Measurements from ENCODE around the gene GPX2. TPM values are rescaled to one million over a fixed set of nuclear protein-coding genes. Genes with fewer than 3 reads are reported as not detected.
"Not testable (repeated sequence)": the region's sequence is repeated elsewhere in the genome, so short reads cannot be mapped to it uniquely, and the experiment has no call there.

Gene GPX2
- total and polyA plus RNA-seq, 2 donors: 1.5 to 20.3 TPM

- peak overlapping the region; percentile 81 to 85 for H3K4me3 ChIP-seq (ENCODE audit: low read length in 2 of 2)
- peak overlapping the region; percentile 25 to 89 for H3K27ac ChIP-seq (ENCODE audit: low read depth in 1 of 2, low read length in 1 of 2)
- H3K36me3 ChIP-seq (ENCODE audit: control insufficient read depth in 2 of 2, insufficient read depth in 2 of 2, low read length in 1 of 2): peaks cover 0 to 3% of the 10 kb centered on the region in 2 donors
- H3K9me3 ChIP-seq (ENCODE audit: control insufficient read depth in 2 of 2, insufficient read depth in 1 of 2, low read length in 1 of 2): no peaks in the 10 kb centered on the region
- H3K27me3 ChIP-seq (ENCODE audit: control insufficient read depth in 2 of 2, insufficient read depth in 1 of 2, low read length in 1 of 2): no peaks in the 10 kb centered on the region
- peaks cover 7 to 10% of the 10 kb centered on the region in 2 donors for H3K4me1 ChIP-seq (ENCODE audit: control insufficient read depth in 2 of 2, insufficient read depth in 2 of 2, low read length in 2 of 2)
- 63% methylated on average over 4 of the region's 4 CpGs for WGBS
- no peak for DNase-seq (ENCODE audit: low read depth in 6 of 9, low spot score in 9 of 9)
Observed at GRCh38 chr14:64915029-64915424, 27.5 kb downstream of the GPX2 start.

- peaks cover 0 to under 1% of the 10 kb centered on the region in 2 donors for H3K27me3 ChIP-seq (ENCODE audit: control insufficient read depth in 2 of 2, insufficient read depth in 1 of 2, low read length in 1 of 2)
- under 1% methylated on average over 49 of the region's 49 CpGs for WGBS
- H3K4me1 ChIP-seq (ENCODE audit: control insufficient read depth in 2 of 2, insufficient read depth in 2 of 2, low read length in 2 of 2): peaks cover 7 to 10% of the 10 kb centered on the region in 2 donors
- H3K4me3 ChIP-seq (ENCODE audit: low read length in 2 of 2): peak within 1 kb of the TSS; percentile 81 to 85
- peaks cover 0 to 3% of the 10 kb centered on the region in 2 donors for H3K36me3 ChIP-seq (ENCODE audit: control insufficient read depth in 2 of 2, insufficient read depth in 2 of 2, low read length in 1 of 2)
- peak within 1 kb of the TSS; percentile 89 to 97 for H3K27ac ChIP-seq (ENCODE audit: low read depth in 1 of 2, low read length in 1 of 2)
- H3K9me3 ChIP-seq (ENCODE audit: control insufficient read depth in 2 of 2, insufficient read depth in 1 of 2, low read length in 1 of 2): no peaks in the 10 kb centered on the region
- peak; percentile 95 to 99 (median 98) for DNase-seq (ENCODE audit: low read depth in 6 of 9, low spot score in 9 of 9)
Observed at GRCh38 chr14:64914237-64915028, 28.1 kb downstream of the GPX2 start, which contains the start of gene CHURC1. Gene CHURC1 (plus strand): TSS chr14:64914455. CDS start chr14:64914496, 41 bp downstream.

GRCh38 chr14:64913477-64913876, 29.1 kb downstream of the GPX2 start:
- H3K4me3 ChIP-seq (ENCODE audit: low read length in 2 of 2); H3K27me3 ChIP-seq (ENCODE audit: control insufficient read depth in 2 of 2, insufficient read depth in 1 of 2, low read length in 1 of 2); H3K36me3 ChIP-seq (ENCODE audit: control insufficient read depth in 2 of 2, insufficient read depth in 2 of 2, low read length in 1 of 2); H3K27ac ChIP-seq (ENCODE audit: low read depth in 1 of 2, low read length in 1 of 2); H3K9me3 ChIP-seq (ENCODE audit: control insufficient read depth in 2 of 2, insufficient read depth in 1 of 2, low read length in 1 of 2); DNase-seq (ENCODE audit: low read depth in 6 of 9, low spot score in 9 of 9): not testable (repeated sequence)
- WGBS: 55% methylated on average over 4 of the region's 5 CpGs
- peaks cover 7 to 10% of the 10 kb centered on the region in 2 donors for H3K4me1 ChIP-seq (ENCODE audit: control insufficient read depth in 2 of 2, insufficient read depth in 2 of 2, low read length in 2 of 2)

GRCh38 chr14:64912261-64912660, 30.3 kb downstream of the GPX2 start:
- Histone ChIP-seq H3K27me3 (ENCODE audit: control insufficient read depth in 2 of 2, insufficient read depth in 1 of 2, low read length in 1 of 2) (peaks cover 0 to 2% of the 10 kb centered on the region in 2 donors), H3K4me3 (ENCODE audit: low read length in 2 of 2) (no peak overlapping the region), H3K4me1 (ENCODE audit: control insufficient read depth in 2 of 2, insufficient read depth in 2 of 2, low read length in 2 of 2) (peaks cover 7 to 10% of the 10 kb centered on the region in 2 donors), H3K36me3 (ENCODE audit: control insufficient read depth in 2 of 2, insufficient read depth in 2 of 2, low read length in 1 of 2) (no peaks in the 10 kb centered on the region), H3K9me3 (ENCODE audit: control insufficient read depth in 2 of 2, insufficient read depth in 1 of 2, low read length in 1 of 2) (no peaks in the 10 kb centered on the region), H3K27ac (ENCODE audit: low read depth in 1 of 2, low read length in 1 of 2) (no peak overlapping the region)
- 54% methylated on average over 1 of the region's 1 CpG for WGBS
- no peak for DNase-seq (ENCODE audit: low read depth in 6 of 9, low spot score in 9 of 9)

- Histone ChIP-seq H3K27me3 (ENCODE audit: control insufficient read depth in 2 of 2, insufficient read depth in 1 of 2, low read length in 1 of 2) (peaks cover 0 to 4% of the 10 kb centered on the region in 2 donors), H3K36me3 (ENCODE audit: control insufficient read depth in 2 of 2, insufficient read depth in 2 of 2, low read length in 1 of 2) (no peaks in the 10 kb centered on the region), H3K9me3 (ENCODE audit: control insufficient read depth in 2 of 2, insufficient read depth in 1 of 2, low read length in 1 of 2) (no peaks in the 10 kb centered on the region), H3K4me3 (ENCODE audit: low read length in 2 of 2) (no peak overlapping the region), H3K27ac (ENCODE audit: low read depth in 1 of 2, low read length in 1 of 2) (no peak overlapping the region), H3K4me1 (ENCODE audit: control insufficient read depth in 2 of 2, insufficient read depth in 2 of 2, low read length in 2 of 2) (peaks cover 7 to 10% of the 10 kb centered on the region in 2 donors)
- DNase-seq (ENCODE audit: low read depth in 6 of 9, low spot score in 9 of 9): no peak
- 59% methylated on average over 3 of the region's 3 CpGs for WGBS
Observed at GRCh38 chr14:64910847-64911495, 31.6 kb downstream of the GPX2 start.

GRCh38 chr14:64906022-64906421, 36.5 kb downstream of the GPX2 start:
- Histone ChIP-seq H3K27ac (ENCODE audit: low read depth in 1 of 2, low read length in 1 of 2) (no peak overlapping the region), H3K4me3 (ENCODE audit: low read length in 2 of 2) (no peak overlapping the region), H3K36me3 (ENCODE audit: control insufficient read depth in 2 of 2, insufficient read depth in 2 of 2, low read length in 1 of 2) (no peaks in the 10 kb centered on the region), H3K9me3 (ENCODE audit: control insufficient read depth in 2 of 2, insufficient read depth in 1 of 2, low read length in 1 of 2) (no peaks in the 10 kb centered on the region), H3K27me3 (ENCODE audit: control insufficient read depth in 2 of 2, insufficient read depth in 1 of 2, low read length in 1 of 2) (peaks cover 0 to 4% of the 10 kb centered on the region in 2 donors), H3K4me1 (ENCODE audit: control insufficient read depth in 2 of 2, insufficient read depth in 2 of 2, low read length in 2 of 2) (no peaks in the 10 kb centered on the region)
- DNase-seq (ENCODE audit: low read depth in 6 of 9, low spot score in 9 of 9): no peak
- 67% methylated on average over 6 of the region's 6 CpGs for WGBS

GRCh38 chr14:64899958-64900357, 42.6 kb downstream of the GPX2 start:
- H3K27me3 ChIP-seq (ENCODE audit: control insufficient read depth in 2 of 2, insufficient read depth in 1 of 2, low read length in 1 of 2): peaks cover 0 to 3% of the 10 kb centered on the region in 2 donors
- no peak overlapping the region for H3K27ac ChIP-seq (ENCODE audit: low read depth in 1 of 2, low read length in 1 of 2)
- H3K9me3 ChIP-seq (ENCODE audit: control insufficient read depth in 2 of 2, insufficient read depth in 1 of 2, low read length in 1 of 2): no peaks in the 10 kb centered on the region
- no peak overlapping the region for H3K4me3 ChIP-seq (ENCODE audit: low read length in 2 of 2)
- 89% methylated on average over 1 of the region's 1 CpG for WGBS
- peaks cover 3 to 5% of the 10 kb centered on the region in 2 donors for H3K4me1 ChIP-seq (ENCODE audit: control insufficient read depth in 2 of 2, insufficient read depth in 2 of 2, low read length in 2 of 2)
- no peaks in the 10 kb centered on the region for H3K36me3 ChIP-seq (ENCODE audit: control insufficient read depth in 2 of 2, insufficient read depth in 2 of 2, low read length in 1 of 2)
- no peak for DNase-seq (ENCODE audit: low read depth in 6 of 9, low spot score in 9 of 9)

GRCh38 chr14:64891839-64892375, 50.6 kb downstream of the GPX2 start:
- Histone ChIP-seq H3K4me1 (ENCODE audit: control insufficient read depth in 2 of 2, insufficient read depth in 2 of 2, low read length in 2 of 2) (no peaks in the 10 kb centered on the region), H3K4me3 (ENCODE audit: low read length in 2 of 2) (no peak overlapping the region), H3K27me3 (ENCODE audit: control insufficient read depth in 2 of 2, insufficient read depth in 1 of 2, low read length in 1 of 2) (peaks cover 0 to 6% of the 10 kb centered on the region in 2 donors), H3K27ac (ENCODE audit: low read depth in 1 of 2, low read length in 1 of 2) (no peak overlapping the region), H3K9me3 (ENCODE audit: control insufficient read depth in 2 of 2, insufficient read depth in 1 of 2, low read length in 1 of 2) (no peaks in the 10 kb centered on the region), H3K36me3 (ENCODE audit: control insufficient read depth in 2 of 2, insufficient read depth in 2 of 2, low read length in 1 of 2) (no peaks in the 10 kb centered on the region)
- DNase-seq (ENCODE audit: low read depth in 6 of 9, low spot score in 9 of 9): peak; percentile 29 to 83 (median 48)
- WGBS: 50% methylated on average over 2 of the region's 2 CpGs

Data from thymus (tissue), 11 donors.